ENCODE data around the gene XAB2.

DNA sequence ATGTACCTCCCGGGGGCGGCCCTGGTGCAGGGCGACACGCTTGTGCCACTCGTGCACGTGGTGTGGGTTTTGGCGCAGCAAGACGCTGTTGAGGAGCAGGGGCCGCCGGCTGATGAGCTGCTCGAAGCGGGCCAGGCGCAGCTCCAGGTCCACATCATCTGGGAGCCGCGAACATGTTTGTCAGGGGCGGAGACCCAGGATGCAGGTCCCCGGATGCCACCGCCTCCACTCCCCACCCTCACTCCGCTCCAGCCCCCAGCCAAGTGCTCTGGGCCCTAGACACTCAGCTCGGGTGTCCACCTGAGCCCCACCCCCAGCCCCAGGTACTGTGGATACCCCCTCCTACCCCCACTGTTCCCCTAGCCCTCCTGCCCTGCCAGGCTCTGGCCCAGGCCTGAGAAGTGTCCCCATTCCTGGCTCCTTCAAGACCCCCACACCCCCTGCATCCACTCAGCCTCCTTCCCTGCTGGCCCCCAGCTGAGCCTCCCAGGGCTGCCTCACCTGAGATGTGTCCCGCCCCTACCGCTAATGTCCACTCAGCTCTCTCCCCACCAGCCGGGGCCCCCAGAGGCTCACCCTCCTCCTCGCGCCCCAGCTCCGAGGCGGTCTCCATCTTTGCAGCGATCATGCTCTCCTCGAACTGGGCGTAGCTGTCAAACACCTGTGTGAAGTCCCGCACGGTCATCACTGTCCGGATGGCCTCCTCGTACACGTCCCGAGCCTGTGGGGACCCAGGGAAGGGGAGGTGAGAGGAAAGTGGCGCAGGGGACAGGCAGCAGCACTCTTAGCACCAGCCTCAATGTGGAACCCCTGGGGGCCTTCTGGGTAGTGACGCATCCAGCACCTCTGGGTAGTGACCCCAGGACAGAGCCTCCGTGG lies 5.4 kb downstream of the XAB2 start:
- TF ChIP-seq, protein P1, sequence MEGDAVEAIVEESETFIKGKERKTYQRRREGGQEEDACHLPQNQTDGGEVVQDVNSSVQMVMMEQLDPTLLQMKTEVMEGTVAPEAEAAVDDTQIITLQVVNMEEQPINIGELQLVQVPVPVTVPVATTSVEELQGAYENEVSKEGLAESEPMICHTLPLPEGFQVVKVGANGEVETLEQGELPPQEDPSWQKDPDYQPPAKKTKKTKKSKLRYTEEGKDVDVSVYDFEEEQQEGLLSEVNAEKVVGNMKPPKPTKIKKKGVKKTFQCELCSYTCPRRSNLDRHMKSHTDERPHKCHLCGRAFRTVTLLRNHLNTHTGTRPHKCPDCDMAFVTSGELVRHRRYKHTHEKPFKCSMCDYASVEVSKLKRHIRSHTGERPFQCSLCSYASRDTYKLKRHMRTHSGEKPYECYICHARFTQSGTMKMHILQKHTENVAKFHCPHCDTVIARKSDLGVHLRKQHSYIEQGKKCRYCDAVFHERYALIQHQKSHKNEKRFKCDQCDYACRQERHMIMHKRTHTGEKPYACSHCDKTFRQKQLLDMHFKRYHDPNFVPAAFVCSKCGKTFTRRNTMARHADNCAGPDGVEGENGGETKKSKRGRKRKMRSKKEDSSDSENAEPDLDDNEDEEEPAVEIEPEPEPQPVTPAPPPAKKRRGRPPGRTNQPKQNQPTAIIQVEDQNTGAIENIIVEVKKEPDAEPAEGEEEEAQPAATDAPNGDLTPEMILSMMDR (IDR thresholded peaks at IDR 0.05): no peak
- TF ChIP-seq POLR2A (IDR thresholded peaks at IDR 0.05): no peak

Data from adrenal gland (tissue), 5 donors.